ENCODE results near the gene DSCAM.

- TF ChIP-seq CTCF (IDR thresholded peaks at IDR 0.05; ENCODE audit: low read length) (no peak), EZH2 (IDR thresholded peaks at IDR 0.05; ENCODE audit: borderline replicate concordance, low read length) (no peak)
Measured at GRCh38 chr21:39980241-39980820, 866.6 kb downstream of the DSCAM start.

All from OCI-LY1 (cell line).